ENCODE data around the gene MRPL18.
"Not testable (repeated sequence)": the region's sequence is repeated elsewhere in the genome, so short reads cannot be mapped to it uniquely, and the experiment has no call there.

The MRPL18 gene

GRCh38 chr6:159819932-159820640 is 29.8 kb downstream of the MRPL18 start:
- 50% methylated on average over 28 of the region's 28 CpGs for WGBS
- Histone ChIP-seq H3K4me1 (ENCODE audit: insufficient read depth, low read length) (no peaks in the 10 kb centered on the region), H3K36me3 (ENCODE audit: insufficient read depth, low read length) (no peaks in the 10 kb centered on the region), H3K9me3 (ENCODE audit: insufficient read depth, low read depth, low read length) (no peaks in the 10 kb centered on the region), H3K27me3 (ENCODE audit: insufficient read depth, low read length) (no peaks in the 10 kb centered on the region), H3K9ac (ENCODE audit: low read depth, low read length) (no peak overlapping the region), H3K27ac (ENCODE audit: low read depth, low read length) (no peak overlapping the region), H3K4me3 (ENCODE audit: low read length) (no peak overlapping the region)

- 95% methylated on average over 11 of the region's 11 CpGs for WGBS
- Histone ChIP-seq H3K9ac (ENCODE audit: low read depth, low read length) (no peak overlapping the region), H3K4me1 (ENCODE audit: insufficient read depth, low read length) (no peaks in the 10 kb centered on the region), H3K4me3 (ENCODE audit: low read length) (no peak overlapping the region), H3K27me3 (ENCODE audit: insufficient read depth, low read length) (no peaks in the 10 kb centered on the region), H3K27ac (ENCODE audit: low read depth, low read length) (no peak overlapping the region), H3K9me3 (ENCODE audit: insufficient read depth, low read depth, low read length) (no peaks in the 10 kb centered on the region), H3K36me3 (ENCODE audit: insufficient read depth, low read length) (no peaks in the 10 kb centered on the region)
Observed at GRCh38 chr6:159821122-159821521, 30.9 kb downstream of the MRPL18 start.

- no peak overlapping the region for H3K9ac ChIP-seq (ENCODE audit: low read depth, low read length)
- no peaks in the 10 kb centered on the region for H3K27me3 ChIP-seq (ENCODE audit: insufficient read depth, low read length)
- no peaks in the 10 kb centered on the region for H3K9me3 ChIP-seq (ENCODE audit: insufficient read depth, low read depth, low read length)
- H3K36me3 ChIP-seq (ENCODE audit: insufficient read depth, low read length): no peaks in the 10 kb centered on the region
- H3K27ac ChIP-seq (ENCODE audit: low read depth, low read length): no peak overlapping the region
- H3K4me3 ChIP-seq (ENCODE audit: low read length): no peak overlapping the region
- no peaks in the 10 kb centered on the region for H3K4me1 ChIP-seq (ENCODE audit: insufficient read depth, low read length)
- 96% methylated on average over 10 of the region's 10 CpGs for WGBS
Observed at GRCh38 chr6:159821726-159822125, 31.5 kb downstream of the MRPL18 start.

GRCh38 chr6:159823953-159824352 is 33.7 kb downstream of the MRPL18 start:
- Histone ChIP-seq H3K4me1 (ENCODE audit: insufficient read depth, low read length) (no peaks in the 10 kb centered on the region), H3K4me3 (ENCODE audit: low read length) (no peak overlapping the region), H3K27me3 (ENCODE audit: insufficient read depth, low read length) (no peaks in the 10 kb centered on the region), H3K27ac (ENCODE audit: low read depth, low read length) (no peak overlapping the region), H3K9ac (ENCODE audit: low read depth, low read length) (no peak overlapping the region), H3K9me3 (ENCODE audit: insufficient read depth, low read depth, low read length) (no peaks in the 10 kb centered on the region), H3K36me3 (ENCODE audit: insufficient read depth, low read length) (no peaks in the 10 kb centered on the region)
- WGBS: 93% methylated on average over 3 of the region's 3 CpGs

- WGBS: 96% methylated on average over 9 of the region's 9 CpGs
- H3K36me3 ChIP-seq (ENCODE audit: insufficient read depth, low read length); H3K27me3 ChIP-seq (ENCODE audit: insufficient read depth, low read length); H3K9ac ChIP-seq (ENCODE audit: low read depth, low read length); H3K27ac ChIP-seq (ENCODE audit: low read depth, low read length); H3K9me3 ChIP-seq (ENCODE audit: insufficient read depth, low read depth, low read length); H3K4me3 ChIP-seq (ENCODE audit: low read length); H3K4me1 ChIP-seq (ENCODE audit: insufficient read depth, low read length): not testable (repeated sequence)
Observed at GRCh38 chr6:159824690-159825089, 34.4 kb downstream of the MRPL18 start.

- no peak overlapping the region for H3K4me3 ChIP-seq (ENCODE audit: low read length)
- WGBS: 95% methylated on average over 12 of the region's 13 CpGs
- no peak overlapping the region for H3K27ac ChIP-seq (ENCODE audit: low read depth, low read length)
- H3K9ac ChIP-seq (ENCODE audit: low read depth, low read length): no peak overlapping the region
- H3K9me3 ChIP-seq (ENCODE audit: insufficient read depth, low read depth, low read length): no peaks in the 10 kb centered on the region
- H3K36me3 ChIP-seq (ENCODE audit: insufficient read depth, low read length): no peaks in the 10 kb centered on the region
- peaks cover 13% of the 10 kb centered on the region for H3K4me1 ChIP-seq (ENCODE audit: insufficient read depth, low read length)
- no peaks in the 10 kb centered on the region for H3K27me3 ChIP-seq (ENCODE audit: insufficient read depth, low read length)
Observed at GRCh38 chr6:159826004-159826403, 35.7 kb downstream of the MRPL18 start.

- Histone ChIP-seq H3K36me3 (ENCODE audit: insufficient read depth, low read length) (no peaks in the 10 kb centered on the region), H3K4me1 (ENCODE audit: insufficient read depth, low read length) (peaks cover 20% of the 10 kb centered on the region), H3K27ac (ENCODE audit: low read depth, low read length) (no peak overlapping the region), H3K9ac (ENCODE audit: low read depth, low read length) (no peak overlapping the region), H3K4me3 (ENCODE audit: low read length) (no peak overlapping the region), H3K9me3 (ENCODE audit: insufficient read depth, low read depth, low read length) (no peaks in the 10 kb centered on the region), H3K27me3 (ENCODE audit: insufficient read depth, low read length) (no peaks in the 10 kb centered on the region)
- WGBS: 95% methylated on average over 16 of the region's 16 CpGs
Observed at GRCh38 chr6:159826968-159827647, 36.8 kb downstream of the MRPL18 start.

- Histone ChIP-seq H3K36me3 (ENCODE audit: insufficient read depth, low read length) (no peaks in the 10 kb centered on the region), H3K4me1 (ENCODE audit: insufficient read depth, low read length) (peaks cover 20% of the 10 kb centered on the region), H3K4me3 (ENCODE audit: low read length) (no peak overlapping the region), H3K9ac (ENCODE audit: low read depth, low read length) (no peak overlapping the region), H3K27ac (ENCODE audit: low read depth, low read length) (no peak overlapping the region), H3K27me3 (ENCODE audit: insufficient read depth, low read length) (no peaks in the 10 kb centered on the region), H3K9me3 (ENCODE audit: insufficient read depth, low read depth, low read length) (no peaks in the 10 kb centered on the region)
- 79% methylated on average over 7 of the region's 7 CpGs for WGBS
Observed at GRCh38 chr6:159828074-159828473, 37.8 kb downstream of the MRPL18 start.

- H3K36me3 ChIP-seq (ENCODE audit: insufficient read depth, low read length): no peaks in the 10 kb centered on the region
- H3K27me3 ChIP-seq (ENCODE audit: insufficient read depth, low read length): no peaks in the 10 kb centered on the region
- H3K9ac ChIP-seq (ENCODE audit: low read depth, low read length): no peak overlapping the region
- no peak overlapping the region for H3K27ac ChIP-seq (ENCODE audit: low read depth, low read length)
- 91% methylated on average over 4 of the region's 4 CpGs for WGBS
- no peak overlapping the region for H3K4me3 ChIP-seq (ENCODE audit: low read length)
- no peaks in the 10 kb centered on the region for H3K9me3 ChIP-seq (ENCODE audit: insufficient read depth, low read depth, low read length)
- peaks cover 20% of the 10 kb centered on the region for H3K4me1 ChIP-seq (ENCODE audit: insufficient read depth, low read length)
Observed at GRCh38 chr6:159829526-159829925, 39.3 kb downstream of the MRPL18 start.

GRCh38 chr6:159830501-159831372 is 40.5 kb downstream of the MRPL18 start:
- Histone ChIP-seq H3K4me1 (ENCODE audit: insufficient read depth, low read length) (peaks cover 28% of the 10 kb centered on the region), H3K27ac (ENCODE audit: low read depth, low read length) (0 out of 2 replicates have a peak overlapping the region, but pooled peaks have one; percentile 15), H3K9me3 (ENCODE audit: insufficient read depth, low read depth, low read length) (no peaks in the 10 kb centered on the region), H3K36me3 (ENCODE audit: insufficient read depth, low read length) (no peaks in the 10 kb centered on the region), H3K27me3 (ENCODE audit: insufficient read depth, low read length) (no peaks in the 10 kb centered on the region), H3K9ac (ENCODE audit: low read depth, low read length) (no peak overlapping the region), H3K4me3 (ENCODE audit: low read length) (no peak overlapping the region)
- WGBS: 59% methylated on average over 11 of the region's 11 CpGs

- Histone ChIP-seq H3K9me3 (ENCODE audit: insufficient read depth, low read depth, low read length) (no peaks in the 10 kb centered on the region), H3K27me3 (ENCODE audit: insufficient read depth, low read length) (no peaks in the 10 kb centered on the region), H3K9ac (ENCODE audit: low read depth, low read length) (no peak overlapping the region), H3K36me3 (ENCODE audit: insufficient read depth, low read length) (no peaks in the 10 kb centered on the region), H3K4me1 (ENCODE audit: insufficient read depth, low read length) (peaks cover 28% of the 10 kb centered on the region), H3K27ac (ENCODE audit: low read depth, low read length) (no peak overlapping the region), H3K4me3 (ENCODE audit: low read length) (no peak overlapping the region)
- WGBS: 80% methylated on average over 4 of the region's 4 CpGs
Observed at GRCh38 chr6:159831373-159831679, 41.1 kb downstream of the MRPL18 start.

Data from HUES64 (cell line).